ENCODE measurements around the gene ARMH1.
A peak's percentile ranks its signal among the peaks of the same experiment; 100 is the strongest.
"Not testable (repeated sequence)": the region's sequence is repeated elsewhere in the genome, so short reads cannot be mapped to it uniquely, and the experiment has no call there.

The ARMH1 gene

DNA sequence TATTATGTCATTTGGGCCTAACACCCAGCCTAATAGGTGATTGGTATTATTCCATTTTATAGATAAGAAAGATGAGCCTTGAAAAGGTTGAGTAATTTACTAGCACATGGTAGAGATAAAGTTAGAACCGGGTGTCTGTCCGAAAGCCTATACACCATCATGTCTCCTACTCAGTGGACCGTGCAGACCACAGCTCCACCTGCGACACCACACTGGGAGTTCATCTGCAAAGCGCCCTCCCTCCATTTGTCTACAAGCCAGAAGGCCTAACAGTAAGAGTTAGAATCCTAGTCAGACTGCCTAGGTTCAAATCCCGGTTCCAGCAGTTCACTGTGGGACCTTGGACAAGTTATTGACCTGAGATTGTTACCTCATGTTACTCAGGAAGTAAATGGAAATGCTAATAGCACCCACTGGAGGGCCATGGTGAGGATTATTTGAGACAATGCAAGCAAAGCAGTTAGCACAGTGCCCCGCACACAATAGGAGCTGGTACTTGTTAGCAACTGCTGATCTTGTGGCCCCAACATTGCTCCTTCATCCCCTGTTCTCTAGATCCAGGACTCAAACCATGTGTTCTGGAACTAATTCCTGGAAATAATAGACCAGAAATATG is 20.5 kb downstream of the ARMH1 start:
- Mint-ChIP-seq H3K9me3 (no peaks in the 10 kb centered on the region), H3K36me3 (peaks cover 2% of the 10 kb centered on the region), H3K27ac (peak overlapping the region; percentile 23), H3K27me3 (no peaks in the 10 kb centered on the region), H3K4me3 (no peak overlapping the region), H3K4me1 (peaks cover 28% of the 10 kb centered on the region)

DNA sequence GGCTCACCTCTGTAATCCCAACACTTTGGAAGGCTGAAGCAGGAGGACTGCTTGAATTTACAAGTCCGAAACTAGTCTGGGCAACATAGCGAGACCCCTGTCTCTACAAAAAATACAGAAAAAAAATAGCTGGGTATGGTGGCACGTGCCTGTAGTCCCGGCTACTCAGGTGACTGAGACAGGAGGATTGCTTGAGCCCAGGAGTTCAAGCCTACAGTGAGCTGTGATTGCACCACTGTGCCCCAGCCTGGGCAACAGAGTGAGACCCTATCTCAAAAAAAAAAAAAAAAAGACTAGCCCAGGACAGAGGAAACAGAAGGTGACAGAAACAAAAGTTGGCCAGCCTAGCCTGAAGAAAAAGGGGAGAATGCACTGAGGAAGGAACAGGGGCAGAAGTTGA is 21.2 kb downstream of the ARMH1 start:
- H3K27ac Mint-ChIP-seq: no peak overlapping the region
- H3K4me3 Mint-ChIP-seq: no peak overlapping the region
- H3K9me3 Mint-ChIP-seq: no peaks in the 10 kb centered on the region
- H3K36me3 Mint-ChIP-seq: peaks cover 2% of the 10 kb centered on the region
- peaks cover 28% of the 10 kb centered on the region for H3K4me1 Mint-ChIP-seq
- H3K27me3 Mint-ChIP-seq: no peaks in the 10 kb centered on the region

DNA sequence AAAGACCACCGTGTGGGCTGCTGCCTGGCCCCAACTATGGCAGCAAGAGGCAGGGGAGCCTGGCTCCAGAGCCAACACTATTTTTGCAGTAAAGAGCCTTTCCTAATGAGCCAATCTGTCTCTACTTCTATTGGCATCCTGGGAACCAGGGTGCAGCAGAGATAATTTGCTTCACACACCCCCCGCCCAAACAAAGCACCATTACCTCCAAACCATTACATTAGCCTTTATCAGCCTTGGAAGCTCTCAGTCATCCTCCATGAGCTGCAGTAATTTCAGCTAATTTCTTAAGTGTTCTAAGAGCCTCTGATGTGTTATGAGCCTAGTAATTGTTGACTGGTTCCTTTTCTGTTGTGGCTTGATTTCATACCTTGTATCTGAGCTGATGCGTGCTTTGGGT is 21.6 kb downstream of the ARMH1 start:
- Mint-ChIP-seq H3K4me1 (peaks cover 28% of the 10 kb centered on the region), H3K27ac (no peak overlapping the region), H3K27me3 (no peaks in the 10 kb centered on the region), H3K9me3 (no peaks in the 10 kb centered on the region), H3K36me3 (peaks cover 2% of the 10 kb centered on the region), H3K4me3 (no peak overlapping the region)

DNA sequence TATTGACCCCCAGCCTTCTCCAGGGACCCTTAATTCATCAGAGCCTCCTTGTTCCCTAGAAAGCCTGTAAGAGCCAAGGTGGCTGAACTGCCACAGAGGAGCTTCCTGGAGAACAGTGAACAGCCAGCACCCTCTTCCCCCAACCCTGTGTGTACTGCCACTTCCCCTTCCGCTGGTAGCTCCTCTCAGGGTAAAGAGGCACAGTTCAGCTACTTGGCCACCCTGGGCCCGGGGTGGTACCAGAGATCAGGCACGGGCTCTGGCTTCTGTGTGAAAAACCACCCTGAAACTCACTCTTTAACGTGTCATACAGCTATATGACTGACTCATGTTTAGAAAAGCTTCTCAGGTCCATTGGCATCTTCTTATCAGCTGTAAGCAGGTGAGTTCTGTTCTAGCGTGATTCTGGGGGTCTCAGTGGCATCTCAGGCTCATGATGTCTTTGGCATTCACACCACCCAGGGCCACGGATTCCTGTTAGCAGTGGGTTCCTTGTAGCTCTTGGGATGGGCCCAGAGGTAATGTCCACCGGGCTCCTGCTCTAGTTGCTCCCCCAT is 22.4 kb downstream of the ARMH1 start:
- Mint-ChIP-seq H3K27me3 (no peaks in the 10 kb centered on the region), H3K4me3 (peak overlapping the region; percentile 71), H3K27ac (peak overlapping the region; percentile 95), H3K9me3 (no peaks in the 10 kb centered on the region), H3K4me1 (peaks cover 28% of the 10 kb centered on the region), H3K36me3 (no peaks in the 10 kb centered on the region)

DNA sequence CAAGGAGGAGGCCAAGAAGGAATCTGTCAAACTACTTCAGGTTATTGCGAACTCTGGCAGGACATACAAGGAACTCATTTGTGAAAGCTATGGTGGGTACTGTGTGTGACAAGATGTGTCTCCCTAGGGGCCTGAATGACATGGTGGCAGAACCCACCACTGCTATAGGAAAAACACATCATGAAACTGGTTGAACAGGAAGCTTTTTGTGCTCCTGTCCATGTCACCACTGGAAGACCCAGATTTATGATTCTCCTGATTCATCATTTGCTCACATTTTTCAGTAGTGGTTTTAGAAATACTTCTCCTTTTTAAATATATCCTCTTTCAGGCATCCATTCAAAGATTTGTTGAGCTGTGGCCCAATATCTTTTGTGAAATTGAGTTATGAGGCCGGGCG is 23.6 kb downstream of the ARMH1 start:
- Mint-ChIP-seq H3K9me3 (no peaks in the 10 kb centered on the region), H3K4me3 (no peak overlapping the region), H3K36me3 (no peaks in the 10 kb centered on the region), H3K27me3 (no peaks in the 10 kb centered on the region), H3K27ac (no peak overlapping the region), H3K4me1 (peaks cover 26% of the 10 kb centered on the region)

DNA sequence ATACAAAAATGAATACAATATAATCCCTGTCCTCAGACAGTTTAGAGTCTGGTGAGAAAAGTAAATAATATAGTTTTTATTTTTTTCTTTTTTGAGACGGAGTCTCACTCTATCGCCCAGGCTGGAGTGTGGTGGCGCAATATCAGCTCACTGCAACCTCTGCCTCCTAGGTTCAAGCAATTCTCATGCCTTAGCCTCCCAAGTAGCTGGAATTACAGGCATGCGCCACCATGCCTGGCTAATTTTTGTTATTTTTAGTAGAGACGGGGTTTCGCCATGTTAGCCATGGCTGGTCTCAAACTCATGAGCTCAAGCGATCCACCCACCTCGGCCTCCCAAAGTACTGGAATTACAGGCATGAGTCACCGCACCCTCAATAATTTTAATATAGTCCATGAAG is 24.9 kb downstream of the ARMH1 start:
- H3K27ac Mint-ChIP-seq, H3K36me3 Mint-ChIP-seq, H3K9me3 Mint-ChIP-seq, H3K4me3 Mint-ChIP-seq, H3K27me3 Mint-ChIP-seq: not testable (repeated sequence)
- peaks cover 24% of the 10 kb centered on the region for H3K4me1 Mint-ChIP-seq

DNA sequence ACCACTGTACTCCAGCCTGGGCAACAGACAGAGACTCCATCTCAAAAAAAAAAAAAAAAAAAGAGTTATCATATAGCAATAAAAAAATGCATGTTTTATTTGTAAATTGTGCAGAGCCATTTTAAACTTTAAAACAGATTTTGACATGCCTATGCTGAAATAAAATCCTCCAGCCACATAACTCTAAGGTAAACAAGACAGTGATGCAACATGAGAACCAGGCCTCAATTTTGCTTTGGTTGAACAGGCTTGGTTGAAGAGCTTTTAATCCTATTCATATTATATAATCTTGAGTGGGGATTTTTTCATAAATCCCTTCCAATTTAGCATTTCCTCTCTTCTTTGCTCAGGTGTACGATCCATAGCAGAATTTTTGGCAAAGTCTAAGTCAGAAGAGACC is 26.1 kb downstream of the ARMH1 start:
- H3K27me3 Mint-ChIP-seq: no peaks in the 10 kb centered on the region
- H3K4me3 Mint-ChIP-seq: no peak overlapping the region
- H3K27ac Mint-ChIP-seq: no peak overlapping the region
- H3K36me3 Mint-ChIP-seq: no peaks in the 10 kb centered on the region
- H3K9me3 Mint-ChIP-seq: no peaks in the 10 kb centered on the region
- H3K4me1 Mint-ChIP-seq: peaks cover 20% of the 10 kb centered on the region

DNA sequence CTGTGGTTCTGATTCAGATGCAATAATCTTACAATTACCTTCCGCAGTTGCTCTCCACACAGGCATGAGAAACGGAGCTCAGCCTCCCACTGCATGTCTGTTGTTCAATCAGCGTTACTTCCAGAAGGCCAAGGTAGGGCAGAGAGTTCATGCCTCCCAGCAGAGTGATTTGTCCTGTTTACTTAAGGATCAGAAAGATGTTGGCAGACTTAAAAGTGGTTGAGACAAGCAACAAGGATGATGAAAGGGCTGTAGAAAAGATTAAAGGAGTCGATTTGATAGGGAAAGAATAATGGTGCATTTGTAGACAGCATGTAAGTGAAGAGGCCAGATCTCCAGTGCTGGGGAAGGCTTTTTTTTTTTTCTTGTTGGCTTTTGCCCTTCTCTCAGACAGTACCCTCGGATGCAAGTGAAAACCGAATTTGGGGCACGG is 26.6 kb downstream of the ARMH1 start:
- Mint-ChIP-seq H3K27me3 (no peaks in the 10 kb centered on the region), H3K36me3 (no peaks in the 10 kb centered on the region), H3K9me3 (no peaks in the 10 kb centered on the region), H3K4me1 (peaks cover 15% of the 10 kb centered on the region), H3K27ac (no peak overlapping the region), H3K4me3 (no peak overlapping the region)

DNA sequence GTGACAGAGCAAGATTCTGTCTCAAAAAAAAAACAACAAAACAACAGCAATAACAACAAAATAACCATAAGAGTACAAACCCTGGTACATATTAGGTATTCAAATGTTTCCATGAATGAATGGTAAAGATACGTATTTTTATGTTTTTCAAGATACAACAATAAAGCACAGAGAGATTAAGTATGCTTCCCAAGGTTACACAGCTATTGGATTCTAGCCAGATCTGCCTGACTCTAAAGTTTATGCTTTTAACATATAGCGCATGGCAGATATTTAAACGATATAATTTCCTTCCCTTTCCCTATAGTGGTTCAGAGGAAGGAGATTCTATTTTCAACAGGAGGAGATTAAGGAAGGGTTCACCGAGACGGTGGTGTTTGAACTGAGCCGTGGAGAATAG is 31.0 kb downstream of the ARMH1 start:
- no peaks in the 10 kb centered on the region for H3K27me3 Mint-ChIP-seq

DNA sequence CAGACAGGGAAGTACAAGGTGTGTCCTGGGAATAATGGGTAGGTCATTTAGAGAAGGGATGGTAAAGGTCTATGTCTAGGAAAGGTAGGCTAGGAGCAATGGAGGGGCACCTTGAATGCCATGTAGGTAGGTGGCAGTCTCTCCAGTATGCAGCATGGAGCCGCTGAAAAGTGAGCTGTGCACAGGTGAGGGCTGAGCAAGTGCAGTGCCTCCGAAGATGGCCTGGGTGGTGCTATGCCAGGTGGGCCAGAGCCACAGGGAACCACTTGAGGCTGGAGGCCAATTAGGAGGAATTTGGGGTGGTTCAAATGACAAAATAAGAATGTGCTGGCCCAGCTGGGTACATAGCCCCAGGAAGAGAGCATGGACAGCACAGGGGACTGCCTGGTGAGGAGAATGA is 31.4 kb downstream of the ARMH1 start:
- H3K27me3 Mint-ChIP-seq: no peaks in the 10 kb centered on the region
- H3K36me3 Mint-ChIP-seq: no peaks in the 10 kb centered on the region
- H3K27ac Mint-ChIP-seq: no peak overlapping the region
- H3K4me1 Mint-ChIP-seq: peaks cover 9% of the 10 kb centered on the region
- no peaks in the 10 kb centered on the region for H3K9me3 Mint-ChIP-seq
- H3K4me3 Mint-ChIP-seq: no peak overlapping the region

More for the DNA sequence above, 31.0 kb downstream of the ARMH1 start:
- Mint-ChIP-seq H3K9me3 (no peaks in the 10 kb centered on the region), H3K4me3 (no peak overlapping the region), H3K4me1 (peaks cover 9% of the 10 kb centered on the region), H3K27ac (no peak overlapping the region), H3K36me3 (no peaks in the 10 kb centered on the region)

DNA sequence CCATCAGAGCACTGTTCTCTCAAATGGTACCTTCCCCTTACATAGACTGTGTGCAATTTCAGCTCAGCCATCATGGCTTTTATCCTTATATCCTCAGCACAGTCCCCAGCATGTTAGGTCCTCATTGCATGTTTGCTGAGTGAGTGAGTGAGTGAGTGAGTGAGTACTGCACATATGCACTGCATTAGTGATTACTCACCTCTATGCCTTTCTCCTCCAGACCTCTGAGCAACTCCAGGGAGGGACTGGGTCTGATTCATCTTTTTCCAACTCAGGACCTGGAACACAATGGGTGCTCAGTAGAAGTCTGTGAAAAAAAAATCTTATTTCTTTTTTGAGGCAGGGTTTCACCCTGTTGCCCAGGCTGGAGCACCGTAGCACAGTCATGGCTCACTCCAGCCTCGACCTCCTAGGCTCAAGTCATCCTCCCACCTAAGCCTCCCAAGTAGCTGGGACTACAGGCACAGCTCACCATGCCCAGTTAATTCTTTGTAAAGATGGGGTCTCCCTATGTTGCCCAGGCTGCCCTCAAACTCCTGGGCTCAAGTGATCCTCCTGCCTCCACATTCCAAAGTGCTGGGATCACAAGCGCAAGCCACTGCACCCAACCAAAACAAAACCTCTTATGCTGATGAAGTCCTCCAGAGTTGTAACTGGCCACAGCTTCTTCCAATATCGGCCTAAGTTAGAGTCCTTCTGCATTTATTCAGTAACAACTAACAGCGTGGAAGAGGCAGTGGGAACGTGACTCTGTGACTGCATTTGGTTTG is 32.8 kb downstream of the ARMH1 start:
- no peak overlapping the region for H3K27ac Mint-ChIP-seq
- H3K27me3 Mint-ChIP-seq: no peaks in the 10 kb centered on the region
- H3K36me3 Mint-ChIP-seq: no peaks in the 10 kb centered on the region
- no peaks in the 10 kb centered on the region for H3K9me3 Mint-ChIP-seq
- H3K4me3 Mint-ChIP-seq: no peak overlapping the region
- H3K4me1 Mint-ChIP-seq: peaks cover 9% of the 10 kb centered on the region

DNA sequence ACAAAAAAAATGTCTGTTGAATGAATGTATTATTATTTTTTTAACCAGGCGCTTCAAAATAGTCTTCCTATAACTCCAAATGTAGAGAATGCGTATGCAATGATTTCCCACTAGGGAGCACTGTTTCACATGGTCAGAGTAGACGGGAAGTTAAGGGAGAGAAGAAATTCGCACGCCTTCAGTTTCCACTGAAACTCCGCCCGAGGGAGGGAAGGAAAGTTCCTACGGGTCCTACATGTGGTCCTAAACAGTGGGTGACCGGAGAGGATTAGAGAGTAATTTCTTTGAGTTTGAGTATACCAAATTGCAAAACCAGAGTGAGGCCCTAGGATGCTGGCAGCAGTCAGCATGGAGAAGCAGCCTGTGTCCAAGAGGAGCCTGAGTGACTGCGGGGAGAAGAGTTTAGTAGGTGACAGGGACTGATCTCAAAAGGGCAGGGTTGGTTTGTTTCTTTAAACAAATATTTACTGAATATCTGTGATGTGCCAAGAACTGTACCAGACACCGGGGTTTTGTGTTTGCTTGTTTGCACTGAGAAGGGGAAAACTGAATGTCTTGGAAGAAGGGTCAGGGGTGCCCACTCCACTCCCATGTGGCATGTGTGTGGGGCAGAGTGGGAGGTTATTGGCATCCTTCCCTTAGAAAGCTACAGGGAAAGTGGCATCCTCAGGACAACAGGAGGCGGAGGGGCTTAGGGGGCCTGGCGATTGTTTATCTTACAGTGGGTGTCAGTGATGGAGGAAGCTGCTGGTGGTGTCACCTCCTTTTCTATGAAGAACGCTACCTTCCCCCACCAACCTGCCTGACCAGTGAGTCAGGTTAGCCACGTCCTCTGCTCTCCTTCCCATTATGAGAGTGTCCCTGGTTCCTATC is 33.7 kb downstream of the ARMH1 start:
- Mint-ChIP-seq H3K4me3 (peak overlapping the region; percentile 72), H3K36me3 (no peaks in the 10 kb centered on the region), H3K27me3 (no peaks in the 10 kb centered on the region), H3K9me3 (no peaks in the 10 kb centered on the region), H3K4me1 (peaks cover 9% of the 10 kb centered on the region), H3K27ac (peak overlapping the region; percentile 19)

DNA sequence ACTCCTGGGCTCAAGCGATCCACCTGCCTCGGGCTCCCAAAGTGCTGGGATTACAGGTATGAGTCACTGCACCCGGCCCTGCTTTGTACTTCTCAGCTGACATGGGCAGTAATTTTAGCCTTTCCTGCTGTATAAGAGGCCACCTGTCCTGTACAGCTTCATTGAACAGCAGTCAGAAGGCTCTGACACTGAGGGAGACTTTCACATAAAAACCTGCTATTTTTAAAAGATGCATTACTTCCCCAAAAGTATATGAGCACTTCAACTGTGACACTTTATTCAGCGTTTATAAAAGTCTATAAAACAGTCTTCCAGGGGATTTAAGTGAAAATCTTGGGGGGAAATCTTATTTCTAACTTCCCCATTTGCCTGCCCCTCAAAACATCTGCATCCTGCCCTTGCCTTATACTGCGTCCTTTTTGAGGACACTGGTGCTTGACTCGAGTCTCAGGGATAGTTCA is 38.8 kb downstream of the ARMH1 start:
- Mint-ChIP-seq H3K27me3 (no peaks in the 10 kb centered on the region), H3K9me3 (no peaks in the 10 kb centered on the region), H3K27ac (no peak overlapping the region), H3K4me1 (peaks cover 33% of the 10 kb centered on the region), H3K36me3 (no peaks in the 10 kb centered on the region), H3K4me3 (no peak overlapping the region)

DNA sequence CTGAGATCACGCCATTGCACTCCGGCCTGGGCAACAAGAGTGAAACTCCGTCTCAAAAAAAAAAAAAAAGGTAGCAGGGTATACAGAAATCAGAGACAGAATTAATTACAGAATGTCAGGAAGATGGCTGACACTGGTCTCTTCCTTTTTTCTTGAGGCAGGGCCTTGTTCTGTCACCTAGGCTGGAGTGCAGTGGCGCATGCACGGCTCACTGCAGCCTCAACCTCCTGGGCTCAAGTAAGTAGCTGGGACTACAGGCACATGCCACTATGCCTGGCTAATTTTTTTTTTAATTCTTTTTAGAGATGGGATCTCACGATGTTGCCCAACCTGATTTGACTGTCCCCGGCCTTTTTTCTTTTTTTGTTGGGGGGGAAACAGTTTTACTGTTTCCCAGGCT is 40.0 kb downstream of the ARMH1 start:
- Mint-ChIP-seq H3K4me3 (no peak overlapping the region), H3K36me3 (no peaks in the 10 kb centered on the region), H3K27me3 (no peaks in the 10 kb centered on the region), H3K9me3 (no peaks in the 10 kb centered on the region), H3K27ac (no peak overlapping the region), H3K4me1 (peaks cover 43% of the 10 kb centered on the region)

DNA sequence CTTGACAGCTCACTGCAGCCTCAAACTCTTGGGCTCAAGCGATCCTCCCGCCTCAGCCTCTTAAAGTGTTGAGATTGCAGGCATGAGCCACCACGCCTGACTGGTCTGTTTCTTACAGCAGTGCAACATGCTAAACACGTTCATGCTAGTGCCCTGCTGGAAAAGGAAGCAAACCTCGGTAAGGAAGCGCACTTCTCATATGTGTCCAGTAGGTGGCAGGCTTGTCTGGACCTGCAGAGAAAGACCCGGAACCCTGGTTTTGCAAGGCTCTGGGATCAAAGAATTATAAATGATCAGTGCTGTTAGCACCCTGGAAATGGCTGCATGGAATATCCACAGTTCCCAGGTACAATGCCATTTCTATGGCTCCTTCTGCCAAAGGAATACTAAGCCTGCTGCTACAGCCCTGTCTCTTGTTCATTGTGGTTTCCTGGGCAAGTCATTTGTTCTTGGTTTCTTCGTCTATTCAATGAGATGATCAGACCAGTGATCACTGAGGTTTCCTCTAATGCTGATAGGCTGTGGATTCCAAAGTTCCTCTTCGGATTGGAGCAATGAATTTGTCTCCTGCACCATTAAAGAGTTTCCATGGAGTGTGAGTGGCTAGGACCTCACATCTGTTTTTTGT is 40.5 kb downstream of the ARMH1 start:
- no peaks in the 10 kb centered on the region for H3K27me3 Mint-ChIP-seq
- H3K27ac Mint-ChIP-seq: no peak overlapping the region

More for the DNA sequence above, 40.5 kb downstream of the ARMH1 start:
- Mint-ChIP-seq H3K9me3 (no peaks in the 10 kb centered on the region), H3K4me1 (peaks cover 47% of the 10 kb centered on the region), H3K36me3 (no peaks in the 10 kb centered on the region), H3K4me3 (no peak overlapping the region)
